Naive thymus-derived CD4-positive, alpha-beta T cell (primary cell): Measurements from ENCODE around the gene MEIOSIN. TPM values are rescaled to one million over a fixed set of nuclear protein-coding genes. Genes with fewer than 3 reads are reported as not detected.

Source experiments
- ATAC-seq: fragments of 150-1000 bp; cut with Tn5 transposase; 2 replicates; pipeline ENCODE4 v1.10.0; 2021; ENCODE audit warnings: mild to moderate bottlenecking, moderate library complexity
- CTCF ChIA-PET: fragments of 350-600 bp; sonication (Branson Sonifier 250); formaldehyde crosslinking; loops from one replicate; lab custom pipeline; 2021; ENCODE audit warnings: antibody characterized with exemption; lab: Charles Lee
- POLR2A ChIA-PET: fragments of 350-600 bp; sonication (Branson Sonifier 250); formaldehyde crosslinking; loops from one replicate; lab custom pipeline; 2021; ENCODE audit warnings: antibody characterized with exemption, inconsistent platforms; lab: Charles Lee
- DNase-seq, 9 donors: peaks; one replicate each; pipeline versions ENCODE4 v3.0.0 to v3.0.0-alpha.2; 2020 to 2022; ENCODE audit warnings: mixed read lengths in 1 of 9
- H3K27ac ChIP-seq: one replicate; pipeline ENCODE4 v1.7.0; 2013; ENCODE audit warnings: mild to moderate bottlenecking, low read depth, low read length, moderate library complexity
- H3K27me3 ChIP-seq, 2 donors: one replicate each; pipeline ENCODE4 v1.7.0; 2013; ENCODE audit warnings: low read length in 2 of 2, mild to moderate bottlenecking in 2 of 2, moderate library complexity in 2 of 2; ENCODE audit not compliant: control insufficient read depth in 2 of 2, insufficient read depth in 2 of 2
- H3K36me3 ChIP-seq, 3 experiments: 1 replicate in 2 of 3; 2 replicates in 1 of 3; pipeline ENCODE4 v1.7.0; 2013; ENCODE audit warnings: low read length in 3 of 3, mild to moderate bottlenecking in 3 of 3, moderate library complexity in 1 of 3; ENCODE audit not compliant: insufficient read depth in 3 of 3, control insufficient read depth in 2 of 3
- H3K4me1 ChIP-seq, 2 donors: one replicate each; pipeline ENCODE4 v1.7.0; 2013; ENCODE audit warnings: low read length in 2 of 2, mild to moderate bottlenecking in 2 of 2, moderate library complexity in 1 of 2; ENCODE audit not compliant: control insufficient read depth in 2 of 2, insufficient read depth in 2 of 2
- H3K4me3 ChIP-seq: 2 replicates; pipeline ENCODE4 v1.7.0; 2013; ENCODE audit warnings: mild to moderate bottlenecking, low read length
- H3K9me3 ChIP-seq, 3 experiments: 1 replicate in 2 of 3; 2 replicates in 1 of 3; pipeline ENCODE4 v1.7.0; 2013; ENCODE audit warnings: low read length in 3 of 3; ENCODE audit not compliant: control insufficient read depth in 2 of 3
- H3K27ac Mint-ChIP-seq, 9 donors: one replicate each; pipeline ENCODE4 v1.8.0; 2020 to 2022; ENCODE audit warnings: mixed read lengths in 9 of 9, mild to moderate bottlenecking in 8 of 9, moderate library complexity in 5 of 9, inconsistent platforms in 2 of 9
- H3K27me3 Mint-ChIP-seq, 5 donors: one replicate each; pipeline ENCODE4 v1.8.0; 2021 to 2022; ENCODE audit warnings: mixed read lengths in 5 of 5, mild to moderate bottlenecking in 1 of 5
- H3K36me3 Mint-ChIP-seq, 5 donors: one replicate each; pipeline ENCODE4 v1.8.0; 2020 to 2022; ENCODE audit warnings: mixed read lengths in 5 of 5, mild to moderate bottlenecking in 3 of 5, inconsistent platforms in 1 of 5
- H3K4me1 Mint-ChIP-seq, 7 donors: one replicate each; pipeline ENCODE4 v1.8.0; 2020 to 2022; ENCODE audit warnings: mixed read lengths in 7 of 7, mild to moderate bottlenecking in 3 of 7, inconsistent platforms in 1 of 7
- H3K4me3 Mint-ChIP-seq, 10 donors: one replicate each; pipeline ENCODE4 v1.8.0; 2020 to 2022; ENCODE audit warnings: mild to moderate bottlenecking in 10 of 10, mixed read lengths in 10 of 10, moderate library complexity in 6 of 10, inconsistent platforms in 2 of 10
- H3K9me3 Mint-ChIP-seq, 11 donors: one replicate each; pipeline ENCODE4 v1.8.0; 2020 to 2022; ENCODE audit warnings: mixed read lengths in 11 of 11, mild to moderate bottlenecking in 4 of 11, inconsistent platforms in 1 of 11, moderate library complexity in 1 of 11
- intact Hi-C, 2 donors: fragments of 100-400 bp; cut with micrococcal nuclease; formaldehyde crosslinking; loops; one replicate each; pipeline ENCODE4 v1.15.1; 2023
- polyA plus RNA-seq, 2 donors: library from polyadenylated mRNA; unstranded; fragments of 300-500 nt; fragmentation: Illumina TruSeq; gene quantifications; one replicate each; pipeline ENCODE4 v1.2.3, GENCODE V29; 2021
- total RNA-seq, 6 experiments: library from RNA in 5 of 6; stranded (reverse) in 5 of 6; gene quantifications; 1 replicate in 5 of 6; 2 replicates in 1 of 6; pipeline ENCODE4 v1.2.3 and lab custom pipeline; 2021 to 2026

MEIOSIN gene
- total and polyA plus RNA-seq, 7 experiments from 2014 or later: not detected

DNA sequence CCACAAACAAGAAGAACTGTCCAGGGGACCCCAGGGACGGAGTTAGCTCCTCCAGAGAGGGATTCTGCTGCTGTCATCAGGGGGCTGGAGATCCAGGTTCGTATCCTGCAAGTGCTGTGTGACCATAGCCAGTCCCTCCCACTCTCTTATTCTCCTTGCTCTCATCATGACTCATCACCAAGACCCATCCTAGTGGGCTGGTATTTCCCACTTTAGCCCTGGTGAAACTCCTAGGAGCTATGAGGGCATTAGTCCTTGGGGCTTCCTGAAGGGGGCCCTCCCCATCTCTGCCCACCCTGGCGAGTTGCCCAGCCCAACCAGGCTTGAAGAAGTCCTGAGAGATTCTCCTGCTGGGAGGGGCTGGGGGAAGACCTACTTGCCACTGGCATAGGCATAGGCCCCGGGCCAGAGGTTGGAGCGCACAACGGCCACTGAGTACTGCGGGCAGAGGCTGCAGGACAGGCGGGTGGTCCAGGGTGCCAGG lies 66.9 kb downstream of the MEIOSIN start:
- H3K4me1 Mint-ChIP-seq: peaks cover 0 to 6% (median 6%) of the 10 kb centered on the region in 7 donors

DNA sequence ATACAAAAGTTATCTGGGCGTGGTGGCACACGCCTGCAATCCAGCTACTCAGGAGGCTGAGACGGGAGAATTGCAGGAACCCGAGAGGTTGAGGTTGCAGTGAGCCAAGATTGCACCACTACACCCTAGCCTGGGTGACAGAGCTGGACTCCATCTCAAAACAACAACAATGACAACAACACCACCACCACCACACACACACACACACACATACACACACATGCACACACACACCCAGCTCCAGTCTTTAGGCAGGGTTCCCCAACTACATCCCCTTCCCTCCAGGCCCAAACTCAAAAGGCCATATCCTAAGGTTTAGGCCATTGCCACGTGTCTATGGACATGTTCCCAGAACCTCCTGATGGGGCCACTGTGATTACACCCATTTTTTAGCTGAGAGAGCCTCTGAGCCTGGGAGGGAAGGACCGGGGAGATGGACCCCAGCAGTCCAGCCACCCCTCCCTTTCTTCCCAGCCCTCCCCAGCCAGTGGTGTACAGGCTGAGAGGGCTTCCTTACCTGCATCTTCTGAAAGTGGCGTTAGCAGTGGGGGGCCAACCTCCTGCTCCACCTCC lies 68.5 kb downstream of the MEIOSIN start:
- Mint-ChIP-seq H3K27me3 (peaks cover 7 to 55% (median 16%) of the 10 kb centered on the region in 5 donors), H3K4me3 (no peak overlapping the region), H3K9me3 (peaks cover 0 to 1% (median 0%) of the 10 kb centered on the region in 11 donors), H3K36me3 (no peaks in the 10 kb centered on the region), H3K27ac (no peak overlapping the region), H3K4me1 (peaks cover 0 to 6% (median 6%) of the 10 kb centered on the region in 7 donors)
- Histone ChIP-seq H3K36me3 (no peaks in the 10 kb centered on the region), H3K4me3 (no peak overlapping the region), H3K27ac (no peak overlapping the region), H3K9me3 (no peaks in the 10 kb centered on the region), H3K27me3 (no peaks in the 10 kb centered on the region), H3K4me1 (peaks cover 0 to 3% of the 10 kb centered on the region in 2 donors)
- CTCF ChIA-PET: interaction anchor here (6.0 kb wide), 1 partner anchor 33 kb away, joined by 99 read pairs; the partner anchor contains the start of gene SIX5
- POLR2A ChIA-PET: interaction anchor here (1.2 kb wide), 1 partner anchor 32 kb away, joined by 3 read pairs; the partner anchor contains the start of gene SIX5
- intact Hi-C loops: no loop called here
- DNase-seq (no peak), ATAC-seq (no peak)

More for the DNA sequence above, 66.9 kb downstream of the MEIOSIN start:
- Mint-ChIP-seq H3K9me3 (peaks cover 0 to 1% (median 0%) of the 10 kb centered on the region in 11 donors), H3K27ac (no peak overlapping the region), H3K36me3 (no peaks in the 10 kb centered on the region), H3K27me3 (peaks cover 12 to 63% (median 16%) of the 10 kb centered on the region in 5 donors), H3K4me3 (no peak overlapping the region)
- DNase-seq (no peak), ATAC-seq (no peak)
- Histone ChIP-seq H3K36me3 (no peaks in the 10 kb centered on the region), H3K9me3 (no peaks in the 10 kb centered on the region), H3K4me3 (no peak overlapping the region), H3K27ac (no peak overlapping the region), H3K4me1 (peaks cover 0 to 3% of the 10 kb centered on the region in 2 donors), H3K27me3 (peaks cover 0 to 6% of the 10 kb centered on the region in 2 donors)
- intact Hi-C loops: no loop called here
- ChIA-PET CTCF (interaction anchor here (1.0 to 6.1 kb wide), 3 partner anchors 26 to 31 kb away, joined by 3 to 99 read pairs (median 28); partner anchors contain the start of gene SIX5), POLR2A (interaction anchor here (1.3 to 2.1 kb wide), 2 partner anchors 27 to 30 kb away, joined by 8 to 20 read pairs; partner anchors contain the start of gene SIX5)

DNA sequence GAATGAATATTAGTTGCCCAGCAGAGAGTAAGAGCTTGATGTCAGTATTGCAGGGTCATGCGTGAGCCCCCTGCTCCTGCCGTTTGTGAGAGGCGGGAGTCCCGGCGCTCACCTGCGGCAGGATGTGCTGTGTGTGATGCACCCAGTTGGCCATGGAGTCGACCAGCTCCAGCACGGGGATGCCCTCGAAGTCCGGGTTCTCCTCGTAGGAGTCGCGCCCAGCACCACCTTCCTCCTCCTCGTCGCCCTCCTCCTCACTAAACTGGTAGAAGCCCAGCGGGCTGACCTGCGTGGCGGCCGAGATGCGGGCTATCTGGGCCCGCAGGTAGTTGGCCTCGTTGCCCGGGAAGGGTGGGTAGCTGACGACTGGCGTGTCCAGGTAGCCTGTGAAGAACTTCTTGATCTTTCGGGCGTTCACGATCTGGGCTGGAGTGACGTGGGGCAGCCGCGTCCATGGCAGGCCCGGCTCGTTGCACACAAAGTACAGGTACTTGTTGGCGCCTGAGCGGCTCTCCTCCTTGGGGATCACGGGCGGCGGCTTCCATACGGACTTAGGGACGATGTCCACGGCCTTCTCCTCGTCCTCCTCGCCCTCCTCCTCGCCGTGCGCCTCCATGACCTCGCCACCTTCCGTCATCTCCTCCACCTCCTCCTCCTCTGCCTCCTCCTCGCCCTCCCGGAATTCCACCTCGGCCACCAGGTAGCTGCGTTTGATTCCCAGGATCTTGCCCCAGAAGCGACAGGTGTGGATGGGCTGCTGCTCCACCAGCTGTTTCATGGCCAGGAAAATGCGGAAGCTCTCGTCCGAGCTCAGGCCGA lies 71.1 kb downstream of the MEIOSIN start:
- ATAC-seq (no peak), DNase-seq (no peak)
- no peak overlapping the region for H3K27ac ChIP-seq
- peaks cover 0 to under 1% of the 10 kb centered on the region in 2 donors for H3K4me1 ChIP-seq
- ChIA-PET CTCF (interaction anchor here (0.7 to 1.6 kb wide), 3 partner anchors 35 to 465 kb away, joined by 3 to 4 read pairs (median 3); no protein-coding TSS in a partner anchor), POLR2A (no interaction called here)
- H3K4me1 Mint-ChIP-seq: peaks cover 0 to 2% (median 0%) of the 10 kb centered on the region in 7 donors
- peaks cover under 1 to 33% (median 5%) of the 10 kb centered on the region in 5 donors for H3K27me3 Mint-ChIP-seq
- H3K4me3 Mint-ChIP-seq: no peak overlapping the region
- peaks cover 0 to 1% (median 0%) of the 10 kb centered on the region in 11 donors for H3K9me3 Mint-ChIP-seq
- no peaks in the 10 kb centered on the region for H3K36me3 Mint-ChIP-seq
- intact Hi-C loops: no loop called here
- H3K27ac Mint-ChIP-seq: no peak overlapping the region
- no peaks in the 10 kb centered on the region for H3K27me3 ChIP-seq
- no peak overlapping the region for H3K4me3 ChIP-seq
- no peaks in the 10 kb centered on the region for H3K9me3 ChIP-seq
- no peaks in the 10 kb centered on the region for H3K36me3 ChIP-seq

DNA sequence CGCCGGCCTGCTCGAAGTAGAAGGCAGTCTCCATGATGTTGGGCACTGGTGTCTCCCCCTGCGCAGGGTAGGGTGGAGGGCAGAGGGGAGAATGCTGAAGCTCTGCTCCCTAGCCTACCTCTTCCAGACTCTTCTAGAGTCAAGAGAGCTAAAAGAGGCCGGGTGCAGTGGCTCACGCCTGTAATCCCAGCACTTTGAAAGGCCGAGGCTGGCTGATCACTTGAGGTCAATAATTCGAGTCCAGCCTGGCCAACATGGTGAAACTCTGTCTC lies 71.7 kb downstream of the MEIOSIN start:
- Mint-ChIP-seq H3K4me3 (no peak overlapping the region), H3K27ac (no peak overlapping the region), H3K27me3 (peaks cover 4 to 30% (median 5%) of the 10 kb centered on the region in 5 donors), H3K4me1 (peaks cover 0 to 7% (median 0%) of the 10 kb centered on the region in 7 donors), H3K9me3 (peaks cover 0 to 1% (median 0%) of the 10 kb centered on the region in 11 donors), H3K36me3 (no peaks in the 10 kb centered on the region)
- no peak overlapping the region for H3K4me3 ChIP-seq
- intact Hi-C loops: no loop called here
- H3K36me3 ChIP-seq: no peaks in the 10 kb centered on the region
- H3K9me3 ChIP-seq: no peaks in the 10 kb centered on the region
- POLR2A ChIA-PET: no interaction called here
- no peaks in the 10 kb centered on the region for H3K27me3 ChIP-seq
- no peak for ATAC-seq
- no peak overlapping the region for H3K27ac ChIP-seq
- DNase-seq: no peak
- CTCF ChIA-PET: interaction anchor here (0.7 to 1.6 kb wide), 3 partner anchors 35 to 466 kb away, joined by 3 to 4 read pairs (median 3); no protein-coding TSS in a partner anchor
- H3K4me1 ChIP-seq: no peaks in the 10 kb centered on the region

DNA sequence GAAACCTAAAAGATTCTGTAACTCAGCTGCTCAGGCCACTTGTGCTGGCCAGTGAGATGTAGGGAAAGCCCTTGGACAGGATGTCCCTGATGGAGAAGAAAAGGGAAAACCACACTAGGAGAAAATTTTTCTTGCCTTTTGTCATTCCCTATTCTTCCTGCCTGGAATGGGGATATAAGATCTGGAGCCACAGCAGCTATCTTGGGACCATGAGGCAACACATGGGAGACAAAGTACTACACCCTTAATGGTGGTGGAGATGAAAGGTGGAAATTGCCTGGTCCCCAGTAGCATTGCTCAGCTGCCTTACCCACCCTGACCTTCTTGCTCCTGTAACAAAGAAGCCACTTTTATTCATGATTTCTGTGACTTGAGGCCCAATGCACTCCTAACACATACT lies 72.5 kb downstream of the MEIOSIN start:
- Mint-ChIP-seq H3K27ac (peak overlapping the region in 1 of 9 donors; percentile 18), H3K4me3 (no peak overlapping the region), H3K9me3 (peaks cover 0 to 3% (median 0%) of the 10 kb centered on the region in 11 donors), H3K4me1 (peaks cover 0 to 7% (median 0%) of the 10 kb centered on the region in 7 donors), H3K36me3 (no peaks in the 10 kb centered on the region), H3K27me3 (peaks cover 4 to 23% (median 8%) of the 10 kb centered on the region in 5 donors)
- no peaks in the 10 kb centered on the region for H3K27me3 ChIP-seq
- no peaks in the 10 kb centered on the region for H3K9me3 ChIP-seq
- no peak overlapping the region for H3K27ac ChIP-seq
- intact Hi-C loops: no loop called here
- H3K4me3 ChIP-seq: no peak overlapping the region
- DNase-seq: no peak
- ChIA-PET POLR2A (no interaction called here), CTCF (interaction anchor here (0.6 kb wide), 1 partner anchor 9 kb away, joined by 5 read pairs; the partner anchor contains the start of gene RSPH6A)
- no peak for ATAC-seq
- H3K4me1 ChIP-seq: no peaks in the 10 kb centered on the region
- no peaks in the 10 kb centered on the region for H3K36me3 ChIP-seq

DNA sequence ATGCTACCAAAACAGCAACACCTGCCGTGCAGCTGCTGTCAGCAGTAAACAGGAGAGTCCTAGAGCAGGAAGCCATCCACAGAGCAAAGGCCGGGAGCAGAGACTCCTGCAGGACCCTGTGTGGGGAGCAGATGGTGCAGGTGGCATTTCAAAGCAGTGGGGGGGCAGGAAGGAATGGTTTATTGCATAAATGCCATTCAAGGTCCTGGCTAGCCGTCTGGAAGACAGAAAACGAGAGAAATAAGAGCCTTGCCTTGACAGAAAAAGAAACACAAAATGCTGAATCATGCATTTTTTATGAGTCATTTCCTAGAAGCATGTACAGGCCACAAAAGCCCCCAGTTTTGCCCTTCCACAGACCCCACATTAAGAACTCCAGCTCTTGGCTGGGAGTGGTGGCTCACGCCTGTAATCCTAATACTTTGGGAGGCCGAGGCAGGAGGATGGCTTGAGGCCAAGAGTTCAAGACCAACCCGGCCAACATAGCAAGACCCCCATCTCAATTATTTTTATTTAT lies 76.5 kb downstream of the MEIOSIN start:
- peaks cover 0 to 7% (median 0%) of the 10 kb centered on the region in 7 donors for H3K4me1 Mint-ChIP-seq
- no peaks in the 10 kb centered on the region for H3K9me3 ChIP-seq
- H3K27ac ChIP-seq: no peak overlapping the region
- H3K27me3 Mint-ChIP-seq: peaks cover 8 to 28% (median 22%) of the 10 kb centered on the region in 5 donors
- ATAC-seq (no peak), DNase-seq (no peak)
- CTCF ChIA-PET: interaction anchor here (0.7 kb wide), 1 partner anchor 977 kb away, joined by 3 read pairs; no protein-coding TSS in a partner anchor
- H3K4me3 Mint-ChIP-seq: peak overlapping the region in 1 of 10 donors; percentile 26
- POLR2A ChIA-PET: no interaction called here
- H3K4me3 ChIP-seq: no peak overlapping the region
- H3K36me3 ChIP-seq: no peaks in the 10 kb centered on the region
- H3K4me1 ChIP-seq: no peaks in the 10 kb centered on the region
- H3K36me3 Mint-ChIP-seq: peaks cover 0 to 5% (median 0%) of the 10 kb centered on the region in 5 donors
- intact Hi-C loops: no loop called here
- peaks cover 0 to 2% (median 0%) of the 10 kb centered on the region in 11 donors for H3K9me3 Mint-ChIP-seq
- peak overlapping the region in 1 of 9 donors; percentile 14 for H3K27ac Mint-ChIP-seq
- H3K27me3 ChIP-seq: no peaks in the 10 kb centered on the region
